Activated CD4-positive, alpha-beta memory T cell treated with anti-CD3 and anti-CD28 coated beads, Interleukin-2, amount 10 ng/mL, durations not matched to agents 7 days and 5 days (primary cell): ENCODE measurements around the gene SULT1E1. TPM values are rescaled to one million over a fixed set of nuclear protein-coding genes. Genes with fewer than 3 reads are reported as not detected.

Source experiments
- CTCF ChIA-PET: fragments of 350-600 bp; sonication (Branson Sonifier 250); formaldehyde crosslinking; loops from one replicate; lab custom pipeline; 2021; ENCODE audit warnings: antibody characterized with exemption, inconsistent platforms; lab: Charles Lee
- POLR2A ChIA-PET: fragments of 350-600 bp; sonication (Branson Sonifier 250); formaldehyde crosslinking; loops from one replicate; lab custom pipeline; 2021; ENCODE audit warnings: antibody characterized with exemption; lab: Charles Lee
- DNase-seq: peaks from one replicate; pipeline ENCODE4 v3.0.0-alpha.2; 2020
- H3K27ac Mint-ChIP-seq: one replicate; pipeline ENCODE4 v1.8.0; 2021; ENCODE audit warnings: mild to moderate bottlenecking, mixed read lengths
- H3K27me3 Mint-ChIP-seq: one replicate; pipeline ENCODE4 v1.8.0; 2021; ENCODE audit warnings: mixed read lengths
- H3K36me3 Mint-ChIP-seq: one replicate; pipeline ENCODE4 v1.8.0; 2021; ENCODE audit warnings: low read depth, mixed read lengths
- H3K4me1 Mint-ChIP-seq: one replicate; pipeline ENCODE4 v1.8.0; 2021; ENCODE audit warnings: mixed read lengths
- H3K4me3 Mint-ChIP-seq: one replicate; pipeline ENCODE4 v1.8.0; 2021; ENCODE audit warnings: mild to moderate bottlenecking, mixed read lengths
- H3K9me3 Mint-ChIP-seq: one replicate; pipeline ENCODE4 v1.8.0; 2021; ENCODE audit warnings: mixed read lengths
- total RNA-seq, 2 experiments: library from RNA; stranded (reverse); gene quantifications; one replicate each; pipeline ENCODE4 v1.2.3, GENCODE V29; 2021

Gene SULT1E1
- not detected for total RNA-seq

- no peak for DNase-seq
- Mint-ChIP-seq H3K9me3 (no peaks in the 10 kb centered on the region), H3K36me3 (no peaks in the 10 kb centered on the region), H3K4me3 (no peak within 1 kb of the TSS), H3K4me1 (no peaks in the 10 kb centered on the region), H3K27ac (no peak within 1 kb of the TSS), H3K27me3 (no peaks in the 10 kb centered on the region)
- CTCF ChIA-PET = no interaction called here
- POLR2A ChIA-PET = no interaction called here
Measured at GRCh38 chr4:69860052-69860451, at the start of gene SULT1E1. TSS of gene SULT1E1 (minus strand) at chr4:69860145. CDS start at chr4:69857644, 2,501 bp downstream.

- H3K4me1 Mint-ChIP-seq = peaks cover 2% of the 10 kb centered on the region
- DNase-seq = no peak
- no peaks in the 10 kb centered on the region for H3K27me3 Mint-ChIP-seq
- ChIA-PET POLR2A (no interaction called here), CTCF (no interaction called here)
- no peaks in the 10 kb centered on the region for H3K36me3 Mint-ChIP-seq
- H3K27ac Mint-ChIP-seq = no peak overlapping the region
- no peaks in the 10 kb centered on the region for H3K9me3 Mint-ChIP-seq
- no peak overlapping the region for H3K4me3 Mint-ChIP-seq
Measured at GRCh38 chr4:69909195-69909594, 49.2 kb upstream of the SULT1E1 start.

GRCh38 chr4:69907151-69907550, 47.2 kb upstream of the SULT1E1 start:
- ChIA-PET CTCF (no interaction called here), POLR2A (no interaction called here)
- no peak for DNase-seq
- Mint-ChIP-seq H3K36me3 (no peaks in the 10 kb centered on the region), H3K27me3 (no peaks in the 10 kb centered on the region), H3K4me3 (no peak overlapping the region), H3K9me3 (no peaks in the 10 kb centered on the region), H3K4me1 (peaks cover 2% of the 10 kb centered on the region), H3K27ac (no peak overlapping the region)

GRCh38 chr4:69896530-69897116, 36.7 kb upstream of the SULT1E1 start:
- no peaks in the 10 kb centered on the region for H3K4me1 Mint-ChIP-seq
- no peak overlapping the region for H3K4me3 Mint-ChIP-seq
- no peak for DNase-seq
- H3K9me3 Mint-ChIP-seq = no peaks in the 10 kb centered on the region
- H3K27me3 Mint-ChIP-seq = peaks cover 2% of the 10 kb centered on the region
- H3K36me3 Mint-ChIP-seq = no peaks in the 10 kb centered on the region
- ChIA-PET CTCF (no interaction called here), POLR2A (no interaction called here)
- no peak overlapping the region for H3K27ac Mint-ChIP-seq

GRCh38 chr4:69894721-69895120, 34.8 kb upstream of the SULT1E1 start:
- Mint-ChIP-seq H3K4me1 (no peaks in the 10 kb centered on the region), H3K9me3 (no peaks in the 10 kb centered on the region), H3K27ac (no peak overlapping the region), H3K27me3 (peaks cover 2% of the 10 kb centered on the region), H3K4me3 (no peak overlapping the region), H3K36me3 (no peaks in the 10 kb centered on the region)
- DNase-seq = no peak
- ChIA-PET POLR2A (no interaction called here), CTCF (interaction anchor here (1.0 kb wide), 1 partner anchor 13 kb away, joined by 4 read pairs; no protein-coding TSS in a partner anchor)

GRCh38 chr4:69894186-69894585, 34.2 kb upstream of the SULT1E1 start:
- POLR2A ChIA-PET = no interaction called here
- Mint-ChIP-seq H3K9me3 (no peaks in the 10 kb centered on the region), H3K27ac (no peak overlapping the region), H3K4me1 (no peaks in the 10 kb centered on the region), H3K36me3 (no peaks in the 10 kb centered on the region), H3K4me3 (no peak overlapping the region), H3K27me3 (peaks cover 2% of the 10 kb centered on the region)
- no peak for DNase-seq
- CTCF ChIA-PET = interaction anchor here (1.0 kb wide), 1 partner anchor 13 kb away, joined by 4 read pairs; no protein-coding TSS in a partner anchor

- POLR2A ChIA-PET = no interaction called here
- DNase-seq = no peak
- H3K36me3 Mint-ChIP-seq = no peaks in the 10 kb centered on the region
- H3K4me3 Mint-ChIP-seq = no peak overlapping the region
- H3K27me3 Mint-ChIP-seq = no peaks in the 10 kb centered on the region
- H3K27ac Mint-ChIP-seq = no peak overlapping the region
- CTCF ChIA-PET = no interaction called here
- peaks cover 4% of the 10 kb centered on the region for H3K4me1 Mint-ChIP-seq
- peaks cover 1% of the 10 kb centered on the region for H3K9me3 Mint-ChIP-seq
Measured at GRCh38 chr4:69888336-69888735, 28.4 kb upstream of the SULT1E1 start.

GRCh38 chr4:69882150-69882549, 22.2 kb upstream of the SULT1E1 start:
- H3K36me3 Mint-ChIP-seq = no peaks in the 10 kb centered on the region

GRCh38 chr4:69881173-69881773, 21.3 kb upstream of the SULT1E1 start:
- H3K36me3 Mint-ChIP-seq = no peaks in the 10 kb centered on the region
- H3K4me3 Mint-ChIP-seq = no peak overlapping the region
- no peaks in the 10 kb centered on the region for H3K4me1 Mint-ChIP-seq
- no peak overlapping the region for H3K27ac Mint-ChIP-seq
- H3K9me3 Mint-ChIP-seq = peaks cover 3% of the 10 kb centered on the region
- ChIA-PET CTCF (interaction anchor here (0.7 to 2.7 kb wide), 4 partner anchors 13 to 563 kb away, joined by 3 to 8 read pairs (median 5); no protein-coding TSS in a partner anchor), POLR2A (no interaction called here)
- no peaks in the 10 kb centered on the region for H3K27me3 Mint-ChIP-seq
- DNase-seq = no peak

More at GRCh38 chr4:69882150-69882549, 22.2 kb upstream of the SULT1E1 start:
- no peaks in the 10 kb centered on the region for H3K27me3 Mint-ChIP-seq
- H3K4me1 Mint-ChIP-seq = no peaks in the 10 kb centered on the region
- H3K27ac Mint-ChIP-seq = no peak overlapping the region
- H3K9me3 Mint-ChIP-seq = peaks cover 3% of the 10 kb centered on the region
- DNase-seq = no peak
- CTCF ChIA-PET = interaction anchor here (2.7 kb wide), 1 partner anchor 194 kb away, joined by 8 read pairs; no protein-coding TSS in a partner anchor
- POLR2A ChIA-PET = no interaction called here
- no peak overlapping the region for H3K4me3 Mint-ChIP-seq

- H3K27me3 Mint-ChIP-seq = no peaks in the 10 kb centered on the region
- no peak overlapping the region for H3K27ac Mint-ChIP-seq
- CTCF ChIA-PET = no interaction called here
- no peaks in the 10 kb centered on the region for H3K4me1 Mint-ChIP-seq
- peaks cover under 1% of the 10 kb centered on the region for H3K9me3 Mint-ChIP-seq
- no peak overlapping the region for H3K4me3 Mint-ChIP-seq
- no peaks in the 10 kb centered on the region for H3K36me3 Mint-ChIP-seq
- DNase-seq = no peak
- POLR2A ChIA-PET = no interaction called here
Measured at GRCh38 chr4:69878250-69878649, 18.3 kb upstream of the SULT1E1 start.

GRCh38 chr4:69877453-69877852, 17.5 kb upstream of the SULT1E1 start:
- Mint-ChIP-seq H3K9me3 (no peaks in the 10 kb centered on the region), H3K27ac (no peak overlapping the region), H3K27me3 (no peaks in the 10 kb centered on the region), H3K4me1 (no peaks in the 10 kb centered on the region), H3K4me3 (no peak overlapping the region), H3K36me3 (no peaks in the 10 kb centered on the region)
- ChIA-PET POLR2A (interaction anchor here (0.7 kb wide), 1 partner anchor 10 kb away, joined by 3 read pairs; no protein-coding TSS in a partner anchor), CTCF (interaction anchor here (1.2 kb wide), 1 partner anchor 11 kb away, joined by 3 read pairs; no protein-coding TSS in a partner anchor)
- DNase-seq = no peak

- ChIA-PET POLR2A (no interaction called here), CTCF (no interaction called here)
- H3K36me3 Mint-ChIP-seq = no peaks in the 10 kb centered on the region
- no peak overlapping the region for H3K27ac Mint-ChIP-seq
- no peak overlapping the region for H3K4me3 Mint-ChIP-seq
- peaks cover 2% of the 10 kb centered on the region for H3K9me3 Mint-ChIP-seq
- no peaks in the 10 kb centered on the region for H3K27me3 Mint-ChIP-seq
- no peaks in the 10 kb centered on the region for H3K4me1 Mint-ChIP-seq
- DNase-seq = no peak
Measured at GRCh38 chr4:69876071-69876470, 16.1 kb upstream of the SULT1E1 start.

- ChIA-PET POLR2A (no interaction called here), CTCF (no interaction called here)
- no peak overlapping the region for H3K4me3 Mint-ChIP-seq
- H3K27me3 Mint-ChIP-seq = no peaks in the 10 kb centered on the region
- no peak overlapping the region for H3K27ac Mint-ChIP-seq
- H3K36me3 Mint-ChIP-seq = no peaks in the 10 kb centered on the region
- H3K9me3 Mint-ChIP-seq = peaks cover 3% of the 10 kb centered on the region
- DNase-seq = no peak
- no peaks in the 10 kb centered on the region for H3K4me1 Mint-ChIP-seq
Measured at GRCh38 chr4:69875576-69875975, 15.6 kb upstream of the SULT1E1 start.
